Stomach smooth muscle (tissue), 2 donors: Measurements from ENCODE around the gene OTUB2.
A peak's percentile ranks its signal among the peaks of the same experiment; 100 is the strongest.

Experiments used
- H3K27ac ChIP-seq: one replicate; pipeline ENCODE4 v1.7.0; 2013; ENCODE audit warnings: mild to moderate bottlenecking, low read length, inconsistent platforms
- H3K27me3 ChIP-seq, 2 donors: one replicate each; pipeline ENCODE4 v1.7.0; 2013; ENCODE audit warnings: low read length in 2 of 2; ENCODE audit not compliant: insufficient read depth in 2 of 2, control insufficient read depth in 1 of 2
- H3K36me3 ChIP-seq, 2 donors: one replicate each; pipeline ENCODE4 v1.7.0; 2013; ENCODE audit warnings: low read length in 2 of 2; ENCODE audit not compliant: control insufficient read depth in 2 of 2, insufficient read depth in 2 of 2
- H3K4me1 ChIP-seq: one replicate; pipeline ENCODE4 v1.7.0; 2013; ENCODE audit warnings: low read length; ENCODE audit not compliant: control insufficient read depth, insufficient read depth
- H3K4me3 ChIP-seq, 2 donors: one replicate each; pipeline ENCODE4 v1.7.0; 2013; ENCODE audit warnings: low read length in 2 of 2
- H3K9ac ChIP-seq, 2 donors: one replicate each; pipeline ENCODE4 v1.7.0; 2013; ENCODE audit warnings: low read length in 2 of 2, mild to moderate bottlenecking in 1 of 2
- H3K9me3 ChIP-seq, 2 donors: one replicate each; pipeline ENCODE4 v1.7.0; 2013; ENCODE audit warnings: low read length in 2 of 2; ENCODE audit not compliant: control insufficient read depth in 2 of 2
- donor health status: healthy.
- donor health status: Pancreatic carcinoma.

OTUB2 gene

DNA sequence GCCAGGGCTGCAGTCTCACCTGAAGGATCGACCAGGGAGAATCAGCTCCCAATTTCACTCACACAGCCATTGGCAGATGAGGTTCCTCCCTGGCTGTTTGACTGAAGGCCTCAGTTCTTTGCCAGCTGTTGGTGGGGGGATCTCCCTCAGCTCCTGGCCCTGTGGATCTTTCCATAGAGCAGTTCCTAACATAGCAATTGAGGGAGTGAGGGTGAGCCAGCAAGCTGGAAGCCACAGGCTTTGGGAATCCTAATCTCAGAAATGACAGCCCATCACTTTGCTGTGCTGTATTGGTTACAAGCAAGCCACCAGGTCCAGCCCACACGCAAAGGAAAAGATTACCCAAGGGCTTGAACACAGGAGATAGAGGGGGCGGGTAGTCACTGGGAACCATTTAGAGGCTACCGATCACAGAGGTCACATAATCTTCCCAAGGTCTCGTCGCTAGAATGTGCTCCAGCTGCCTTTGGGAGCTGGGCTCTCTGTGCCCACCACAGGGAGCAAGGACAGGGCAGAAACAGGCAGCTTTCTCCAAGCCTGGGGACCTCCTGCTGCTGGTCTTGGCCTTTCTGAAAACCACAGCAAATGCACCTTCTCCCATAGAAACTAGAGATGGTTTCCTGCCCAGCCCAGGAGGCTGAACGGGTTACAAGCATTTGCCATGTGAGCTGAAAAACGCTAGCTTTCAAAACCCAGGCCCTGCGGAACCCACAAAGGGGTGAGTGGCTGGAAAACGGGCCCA is 4.6 kb upstream of the OTUB2 start:
- Histone ChIP-seq H3K27ac (no peak overlapping the region), H3K27me3 (no peaks in the 10 kb centered on the region), H3K4me3 (no peak overlapping the region), H3K4me1 (no peaks in the 10 kb centered on the region), H3K36me3 (no peaks in the 10 kb centered on the region), H3K9ac (no peak overlapping the region), H3K9me3 (no peaks in the 10 kb centered on the region)

DNA sequence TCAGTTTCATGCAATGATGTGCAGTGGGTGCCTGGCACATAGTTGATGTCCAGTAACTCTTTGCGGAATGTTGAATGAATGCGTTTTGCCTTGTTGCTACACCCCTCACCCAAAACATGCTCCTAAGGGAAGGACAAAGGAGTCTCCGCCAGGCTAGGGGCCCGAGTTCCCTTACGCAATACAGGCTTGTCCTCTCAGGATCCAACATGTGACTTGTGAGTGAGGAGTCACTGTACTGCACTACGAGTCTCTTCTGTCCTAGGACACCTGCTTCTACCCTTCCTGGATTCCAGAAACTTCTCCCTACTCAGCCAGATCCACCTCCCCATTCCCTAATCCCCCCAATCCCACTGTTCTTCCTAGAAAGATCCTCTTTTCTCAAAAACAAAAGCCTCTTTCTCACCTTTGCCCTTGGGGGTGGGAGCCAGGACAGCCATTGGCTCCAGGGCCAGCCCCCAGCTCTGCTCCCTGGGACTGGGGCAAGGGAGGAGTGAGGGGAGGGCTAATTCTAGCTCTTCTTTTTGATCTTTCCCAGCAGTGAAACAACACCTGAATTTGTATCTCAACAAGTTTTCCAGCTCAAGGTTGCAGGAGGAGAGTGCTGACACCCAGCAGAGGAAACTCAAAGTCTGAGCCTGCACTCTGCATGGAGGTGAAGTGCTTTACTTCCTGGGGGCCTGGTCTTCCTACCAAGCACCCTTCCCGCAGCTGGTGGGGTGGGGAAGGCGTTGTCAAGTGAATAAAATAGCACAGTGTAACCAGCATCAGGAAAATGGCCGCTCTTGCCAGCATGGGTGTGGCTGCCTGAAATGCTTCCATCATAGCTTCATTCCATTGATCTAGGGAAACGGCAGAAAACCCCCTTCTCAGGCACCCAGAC is 3.4 kb upstream of the OTUB2 start:
- Histone ChIP-seq H3K4me1 (peaks cover 5% of the 10 kb centered on the region), H3K9ac (no peak overlapping the region), H3K27ac (no peak overlapping the region), H3K27me3 (no peaks in the 10 kb centered on the region), H3K36me3 (no peaks in the 10 kb centered on the region), H3K9me3 (no peaks in the 10 kb centered on the region), H3K4me3 (no peak overlapping the region)

DNA sequence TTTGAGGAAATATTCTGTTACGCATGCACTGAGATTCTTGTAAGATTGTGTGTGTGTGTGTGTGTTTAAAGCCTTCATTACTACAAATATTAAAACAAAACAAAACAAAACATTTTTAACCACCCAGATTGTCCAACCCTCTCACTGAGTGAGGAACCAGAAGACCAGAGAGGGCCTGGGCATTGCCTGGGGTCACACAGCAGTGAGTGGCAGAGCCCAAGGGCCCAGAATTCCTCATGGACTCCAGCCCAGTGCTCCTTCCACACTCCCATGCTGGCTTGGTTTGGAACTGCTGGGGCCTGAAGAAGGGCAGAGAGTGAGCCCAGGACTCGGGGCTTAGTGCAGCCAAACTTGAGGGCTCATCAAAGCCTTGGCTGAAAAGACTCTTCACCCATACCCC is 1.6 kb upstream of the OTUB2 start:
- Histone ChIP-seq H3K9me3 (no peaks in the 10 kb centered on the region), H3K36me3 (no peaks in the 10 kb centered on the region), H3K9ac (no peak overlapping the region), H3K27ac (no peak overlapping the region), H3K27me3 (no peaks in the 10 kb centered on the region), H3K4me3 (no peak overlapping the region), H3K4me1 (peaks cover 5% of the 10 kb centered on the region)

DNA sequence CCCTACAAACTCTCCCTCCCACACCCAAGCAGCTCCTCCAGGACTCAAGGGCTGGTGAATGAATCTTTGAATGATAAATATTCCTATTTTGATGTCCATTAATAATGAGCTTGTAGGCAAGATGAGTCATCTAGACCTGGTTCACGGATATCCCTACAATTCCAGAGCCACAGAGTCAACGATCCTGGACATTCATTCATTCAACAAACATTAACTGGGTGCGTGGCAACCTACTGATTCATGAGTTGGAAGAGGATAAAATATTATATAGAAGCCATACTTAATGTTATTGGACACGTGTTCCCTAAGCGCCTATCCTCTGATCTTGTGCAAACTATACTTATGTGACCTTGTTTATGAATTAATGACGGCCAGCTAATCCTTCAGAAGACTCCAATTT is 420 bp upstream of the OTUB2 start:
- Histone ChIP-seq H3K27me3 (no peaks in the 10 kb centered on the region), H3K4me3 (peak overlapping the region; percentile 24 to 72), H3K9me3 (no peaks in the 10 kb centered on the region), H3K9ac (no peak overlapping the region), H3K4me1 (peaks cover 5% of the 10 kb centered on the region), H3K27ac (no peak overlapping the region), H3K36me3 (no peaks in the 10 kb centered on the region)

GRCh38 chr14:94026889-94027469 is 839 bp downstream of the OTUB2 start:
- peak overlapping the region; percentile 24 to 72 for H3K4me3 ChIP-seq
- H3K27ac ChIP-seq = no peak overlapping the region
- H3K9ac ChIP-seq = no peak overlapping the region
- H3K4me1 ChIP-seq = peaks cover 5% of the 10 kb centered on the region
- H3K36me3 ChIP-seq = no peaks in the 10 kb centered on the region
- H3K9me3 ChIP-seq = no peaks in the 10 kb centered on the region
- no peaks in the 10 kb centered on the region for H3K27me3 ChIP-seq

DNA sequence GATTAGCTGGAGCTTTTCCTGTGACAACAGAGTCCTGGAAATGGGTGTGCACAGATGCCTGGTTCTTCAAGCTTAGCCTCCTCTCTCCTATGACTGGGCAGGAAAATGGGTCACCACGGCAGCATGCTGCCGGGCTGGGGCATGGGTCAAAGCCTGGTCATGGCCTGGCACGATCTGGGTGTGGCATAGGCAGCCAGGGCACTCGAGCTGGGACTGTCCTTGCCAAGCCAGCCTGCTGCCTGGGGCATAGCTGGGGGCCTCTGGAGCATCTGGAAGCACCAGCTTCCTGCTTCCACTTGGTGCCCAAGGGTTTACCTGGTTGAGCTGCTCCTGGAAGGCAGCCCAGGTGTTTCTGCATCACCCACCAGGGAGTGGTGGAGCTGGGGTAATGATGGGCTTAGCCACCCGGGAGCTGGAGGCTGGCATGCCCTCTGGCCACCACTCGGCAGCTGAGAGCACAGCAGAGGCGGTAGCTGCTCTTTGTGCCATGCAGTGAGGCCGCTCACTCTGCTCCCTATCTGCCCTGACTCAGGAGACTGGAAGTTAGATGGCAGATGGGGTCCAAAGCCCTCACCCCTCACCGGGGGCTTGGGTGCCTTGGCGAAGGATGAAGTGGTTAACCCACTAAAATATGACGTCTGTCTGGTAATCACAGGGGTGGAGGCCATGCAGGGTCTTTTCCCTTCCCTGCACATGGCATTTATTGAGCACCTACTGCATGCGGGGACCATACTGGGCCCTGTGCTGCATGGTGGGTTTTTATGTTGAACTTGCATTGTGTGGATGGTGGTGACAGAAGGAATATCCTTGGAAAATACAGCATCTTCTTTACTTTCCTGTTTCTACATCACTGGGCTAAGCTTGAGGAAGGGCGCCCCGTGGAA is 1.7 kb downstream of the OTUB2 start:
- Histone ChIP-seq H3K27me3 (no peaks in the 10 kb centered on the region), H3K9ac (no peak overlapping the region), H3K4me3 (no peak overlapping the region), H3K9me3 (no peaks in the 10 kb centered on the region), H3K36me3 (no peaks in the 10 kb centered on the region), H3K27ac (no peak overlapping the region), H3K4me1 (peaks cover 5% of the 10 kb centered on the region)

DNA sequence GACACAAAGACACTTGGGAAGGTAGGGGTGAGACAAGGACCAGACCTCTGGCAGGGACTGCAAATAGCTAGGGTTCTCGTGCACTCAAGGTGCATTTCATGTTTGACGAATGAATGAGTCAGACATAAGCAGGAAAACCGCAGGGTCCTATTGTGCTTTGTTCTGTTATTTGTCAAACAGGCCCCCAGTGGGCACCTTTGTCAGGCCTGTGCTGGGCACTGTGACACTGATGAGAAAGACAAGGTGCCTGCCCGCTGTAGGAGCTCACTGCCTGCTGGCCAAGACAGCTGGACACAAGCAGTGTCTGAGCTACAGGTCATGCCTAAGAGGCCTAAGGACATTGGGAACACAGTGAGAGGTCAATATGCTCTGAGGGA is 2.3 kb downstream of the OTUB2 start:
- H3K27me3 ChIP-seq = no peaks in the 10 kb centered on the region
- H3K9me3 ChIP-seq = no peaks in the 10 kb centered on the region
- H3K36me3 ChIP-seq = no peaks in the 10 kb centered on the region
- no peak overlapping the region for H3K27ac ChIP-seq
- H3K4me1 ChIP-seq = peaks cover 5% of the 10 kb centered on the region
- no peak overlapping the region for H3K4me3 ChIP-seq
- no peak overlapping the region for H3K9ac ChIP-seq

GRCh38 chr14:94029265-94029664 is 3.1 kb downstream of the OTUB2 start:
- Histone ChIP-seq H3K27ac (no peak overlapping the region), H3K4me1 (peaks cover 5% of the 10 kb centered on the region), H3K36me3 (no peaks in the 10 kb centered on the region), H3K27me3 (no peaks in the 10 kb centered on the region), H3K4me3 (no peak overlapping the region), H3K9ac (no peak overlapping the region), H3K9me3 (no peaks in the 10 kb centered on the region)

- Histone ChIP-seq H3K9me3 (no peaks in the 10 kb centered on the region), H3K27ac (no peak overlapping the region), H3K4me1 (peaks cover 5% of the 10 kb centered on the region), H3K4me3 (no peak overlapping the region), H3K27me3 (no peaks in the 10 kb centered on the region), H3K36me3 (no peaks in the 10 kb centered on the region), H3K9ac (no peak overlapping the region)
These were observed 3.6 kb downstream of the OTUB2 start for GRCh38 chr14:94029671-94030203.

DNA sequence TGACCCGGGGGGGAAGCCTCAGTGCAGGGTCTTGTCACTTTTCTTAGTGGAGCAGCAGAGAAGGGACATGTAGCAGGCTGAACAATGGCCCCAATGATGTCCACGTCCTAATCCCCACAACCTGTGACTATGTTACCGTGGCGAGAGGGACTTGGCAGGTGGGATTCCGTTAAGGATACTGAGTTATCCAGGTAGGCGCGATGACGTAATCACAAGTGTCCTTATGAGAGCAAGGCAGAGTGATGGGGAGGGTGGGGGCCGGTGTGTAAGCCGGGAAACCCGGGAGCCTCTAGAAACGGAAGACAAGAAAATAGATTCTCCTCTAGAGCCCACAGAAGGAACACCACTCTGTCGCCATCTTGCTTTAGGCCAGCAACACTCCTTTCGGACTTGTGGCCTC is 4.4 kb downstream of the OTUB2 start:
- Histone ChIP-seq H3K27me3 (no peaks in the 10 kb centered on the region), H3K27ac (no peak overlapping the region)

More for the DNA sequence above, 4.4 kb downstream of the OTUB2 start:
- H3K9ac ChIP-seq = no peak overlapping the region
- H3K9me3 ChIP-seq = no peaks in the 10 kb centered on the region
- H3K4me1 ChIP-seq = peaks cover 5% of the 10 kb centered on the region
- H3K36me3 ChIP-seq = no peaks in the 10 kb centered on the region
- H3K4me3 ChIP-seq = no peak overlapping the region
